Heart left ventricle (tissue), 13 donors: Measurements from ENCODE around the gene CAPN2.

Source experiments
- CTCF ChIP-seq, 12 donors: fragments of 200-600 bp; sonication (generic) in 4 of 12; IDR thresholded peaks; one replicate each; pipeline versions ENCODE4 v1.5.0 to v1.8.0; 2018 to 2022; ENCODE audit warnings: antibody characterized with exemption in 12 of 12, mild to moderate bottlenecking in 5 of 12
- POLR2A ChIP-seq, 2 donors: fragments of 450-650 bp; IDR thresholded peaks; one replicate each; pipeline ENCODE4 v1.6.1; 2017; ENCODE audit warnings: antibody characterized with exemption in 2 of 2, mild to moderate bottlenecking in 2 of 2, moderate library complexity in 2 of 2
- donor health status: ischemic (EF 13 %, LVEDD 7.1; RV severe dilation, severe dysfunction).
- donor health status: DM: no; HTN: yes; CAD: no.
- donor health status: DM: no; HTN: no; CAD: no.
- donor health status: ischemic (EF 25% LVEDD 6.9; RV normal size, moderate dysfunction).
- donor health status: ischemic (EF 25% LVEDD 5.7; RV mildly dilated, moderate dysfunction).
- donor health status: ischemic (EF 35%, LVEDD 5.7; RV mildly dilated, moderate dysfunction).
- donor health status: nonischemic (EF 11% LVEDD 7.7; RV severe dilation, severe dysfunction).
- donor health status: DM: yes; HTN: yes; CAD: no.
- donor health status: PGD.
- donor health status: ischemic (EF 29% LVEDD 5.4; RV normal size, mild dysfunction).
- donor health status: nonischemic (EF 23%, LVEDD 6.1; RV moderate dilation, normal function).

GRCh38 chr1:223784541-223784940 is 72.2 kb downstream of the CAPN2 start:
- TF ChIP-seq CTCF (IDR thresholded peaks at IDR 0.05) (no peak), POLR2A (IDR thresholded peaks at IDR 0.05) (no peak)
